Upper lobe of right lung (tissue), 1 donor: ENCODE results near the gene SLC39A2. TPM values are rescaled to one million over a fixed set of nuclear protein-coding genes. Genes with fewer than 3 reads are reported as not detected.

Experiments
- ATAC-seq: fragments of 200-7000 bp; cut with Tn5 transposase; one replicate; pipeline ENCODE4 v1.9.1; 2020; ENCODE audit warnings: mild to moderate bottlenecking, moderate library complexity
- DNase-seq: peaks from one replicate; pipeline ENCODE4 v3.0.0-alpha.2; 2020
- H3K27ac ChIP-seq: fragments of 200-600 bp; one replicate; pipeline ENCODE4 v1.8.0; 2022
- H3K27me3 ChIP-seq: fragments of 200-600 bp; one replicate; pipeline ENCODE4 v1.8.0; 2022; ENCODE audit warnings: mild to moderate bottlenecking
- H3K36me3 ChIP-seq: fragments of 200-600 bp; one replicate; pipeline ENCODE4 v1.8.0; 2022
- H3K4me1 ChIP-seq: fragments of 200-600 bp; one replicate; pipeline ENCODE4 v1.8.0; 2022
- H3K4me3 ChIP-seq: fragments of 200-600 bp; one replicate; pipeline ENCODE4 v1.8.0; 2022; ENCODE audit warnings: mild to moderate bottlenecking
- H3K9me3 ChIP-seq: fragments of 200-600 bp; one replicate; pipeline ENCODE4 v1.8.0; 2022
- intact Hi-C: fragments of 100-400 bp; cut with DNase I; formaldehyde crosslinking; loops from one replicate; pipeline ENCODE4 v1.11.0; 2022
- total RNA-seq: library from RNA; stranded (reverse); fragmentation: NEBNext Ultra II Directional; extraction: Animal tissue kit (Norgen Biotek cat#: 25700); gene quantifications from one replicate; pipeline ENCODE4 v1.2.1, GENCODE V29; 2021
- TF ChIP-seq, protein P1 (sequence below): fragments of 200-600 bp; IDR thresholded peaks from one replicate; pipeline ENCODE4 v1.8.0; 2022; ENCODE audit warnings: antibody characterized with exemption
- donor health status: DM: no; HTN: yes; CAD: no; lungs with severe emphysema.

SLC39A2 gene
- total RNA-seq, 1 donor from 2014 or later = not detected

DNA sequence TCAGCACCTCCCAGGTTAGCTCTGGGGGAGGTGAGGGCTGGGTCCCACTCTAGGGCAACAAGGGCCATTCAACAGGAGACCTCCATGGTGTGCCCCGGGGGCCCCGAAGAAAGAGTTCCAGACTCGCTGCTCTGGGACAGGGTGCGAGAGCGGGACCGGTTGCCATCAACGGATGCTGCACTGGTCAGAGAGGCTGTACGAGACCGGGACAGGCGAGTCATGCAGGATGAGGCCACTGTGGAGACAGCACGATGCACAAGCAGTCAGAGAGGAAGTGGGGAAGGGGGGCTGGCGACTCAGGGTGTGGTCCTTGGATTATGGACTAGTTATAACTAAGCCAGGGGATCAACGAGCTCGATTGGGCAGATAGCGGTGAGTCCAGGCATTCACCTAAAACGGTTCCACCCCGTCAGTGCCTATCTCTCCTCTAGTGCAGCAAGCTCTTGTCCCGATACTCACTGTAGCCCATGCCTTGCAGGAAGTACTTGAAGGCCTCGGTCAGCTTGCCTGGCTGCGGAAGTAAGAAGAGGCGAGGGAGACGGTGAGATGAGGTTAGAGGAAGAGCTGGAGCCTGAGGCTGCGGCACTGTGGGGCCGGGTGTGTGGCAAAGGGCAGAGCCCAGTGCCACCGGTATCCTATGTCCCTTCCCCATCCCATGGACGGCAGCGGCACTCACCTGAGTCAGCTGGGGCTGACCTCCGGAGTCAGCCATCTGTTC lies 18.6 kb downstream of the SLC39A2 start:
- Histone ChIP-seq H3K9me3 (no peaks in the 10 kb centered on the region), H3K27me3 (no peaks in the 10 kb centered on the region), H3K4me1 (peaks cover 7% of the 10 kb centered on the region), H3K36me3 (peaks cover 50% of the 10 kb centered on the region), H3K27ac (no peak overlapping the region), H3K4me3 (no peak overlapping the region)
- ATAC-seq (peak; percentile 10), DNase-seq (no peak)
- TF ChIP-seq, protein P1, sequence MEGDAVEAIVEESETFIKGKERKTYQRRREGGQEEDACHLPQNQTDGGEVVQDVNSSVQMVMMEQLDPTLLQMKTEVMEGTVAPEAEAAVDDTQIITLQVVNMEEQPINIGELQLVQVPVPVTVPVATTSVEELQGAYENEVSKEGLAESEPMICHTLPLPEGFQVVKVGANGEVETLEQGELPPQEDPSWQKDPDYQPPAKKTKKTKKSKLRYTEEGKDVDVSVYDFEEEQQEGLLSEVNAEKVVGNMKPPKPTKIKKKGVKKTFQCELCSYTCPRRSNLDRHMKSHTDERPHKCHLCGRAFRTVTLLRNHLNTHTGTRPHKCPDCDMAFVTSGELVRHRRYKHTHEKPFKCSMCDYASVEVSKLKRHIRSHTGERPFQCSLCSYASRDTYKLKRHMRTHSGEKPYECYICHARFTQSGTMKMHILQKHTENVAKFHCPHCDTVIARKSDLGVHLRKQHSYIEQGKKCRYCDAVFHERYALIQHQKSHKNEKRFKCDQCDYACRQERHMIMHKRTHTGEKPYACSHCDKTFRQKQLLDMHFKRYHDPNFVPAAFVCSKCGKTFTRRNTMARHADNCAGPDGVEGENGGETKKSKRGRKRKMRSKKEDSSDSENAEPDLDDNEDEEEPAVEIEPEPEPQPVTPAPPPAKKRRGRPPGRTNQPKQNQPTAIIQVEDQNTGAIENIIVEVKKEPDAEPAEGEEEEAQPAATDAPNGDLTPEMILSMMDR = no peak
- intact Hi-C loops = loop anchor here (5.0 kb wide), 1 partner anchor 75 kb away; no protein-coding TSS in a partner anchor

DNA sequence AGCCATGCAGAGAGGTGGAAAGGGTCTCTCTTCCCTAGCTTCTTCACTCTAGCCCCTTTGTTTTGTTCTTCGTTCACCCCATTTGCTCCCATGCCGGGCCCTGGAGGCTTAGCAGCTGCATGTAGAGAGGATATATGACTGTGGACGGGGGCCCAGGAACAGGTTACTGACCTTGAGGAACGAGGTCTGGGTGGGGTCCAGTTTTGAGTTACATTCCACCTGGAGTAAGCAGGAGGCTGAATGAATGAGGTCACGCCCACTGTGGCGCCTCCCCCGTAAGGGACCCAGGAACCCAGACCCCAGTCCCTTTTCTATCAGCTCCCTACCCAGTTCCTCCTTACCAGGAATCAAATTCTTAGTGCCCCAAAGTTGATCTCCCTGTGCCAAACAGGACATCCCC lies 19.2 kb downstream of the SLC39A2 start:
- H3K27ac ChIP-seq = no peak overlapping the region
- H3K4me1 ChIP-seq = peaks cover 7% of the 10 kb centered on the region
- no peak overlapping the region for H3K4me3 ChIP-seq
- DNase-seq = no peak
- ATAC-seq = no peak
- TF ChIP-seq, protein P1 = no peak
- intact Hi-C loops = loop anchor here (5.0 kb wide), 1 partner anchor 74 kb away; no protein-coding TSS in a partner anchor
- H3K36me3 ChIP-seq = peaks cover 50% of the 10 kb centered on the region
- H3K27me3 ChIP-seq = no peaks in the 10 kb centered on the region
- H3K9me3 ChIP-seq = no peaks in the 10 kb centered on the region

DNA sequence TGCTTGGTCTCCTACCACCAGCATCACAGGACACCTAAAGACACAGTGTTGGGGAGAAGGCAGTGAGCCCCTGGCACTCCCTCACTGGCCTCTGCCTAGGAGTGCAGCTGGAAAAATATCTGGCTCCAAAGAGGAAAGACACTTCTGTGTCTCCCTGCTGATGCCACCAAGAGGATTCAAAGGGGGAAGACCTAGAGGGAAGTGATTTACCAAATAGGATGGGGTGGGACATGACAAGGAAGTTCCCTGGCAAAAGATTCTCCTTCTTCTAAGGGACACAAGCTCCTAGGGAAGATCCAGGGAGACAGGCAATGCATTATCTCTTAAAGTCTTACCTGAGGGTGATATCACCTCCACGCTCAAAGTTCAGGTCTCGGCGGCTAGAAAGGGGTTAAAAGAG lies 19.7 kb downstream of the SLC39A2 start:
- H3K27ac ChIP-seq = no peak overlapping the region
- H3K27me3 ChIP-seq = no peaks in the 10 kb centered on the region
- TF ChIP-seq, protein P1 = no peak
- H3K9me3 ChIP-seq = no peaks in the 10 kb centered on the region
- ATAC-seq = no peak
- H3K36me3 ChIP-seq = peaks cover 50% of the 10 kb centered on the region
- H3K4me3 ChIP-seq = no peak overlapping the region
- DNase-seq = no peak
- intact Hi-C loops = loop anchor here (5.0 kb wide), 1 partner anchor 74 kb away; no protein-coding TSS in a partner anchor
- H3K4me1 ChIP-seq = peaks cover 11% of the 10 kb centered on the region

DNA sequence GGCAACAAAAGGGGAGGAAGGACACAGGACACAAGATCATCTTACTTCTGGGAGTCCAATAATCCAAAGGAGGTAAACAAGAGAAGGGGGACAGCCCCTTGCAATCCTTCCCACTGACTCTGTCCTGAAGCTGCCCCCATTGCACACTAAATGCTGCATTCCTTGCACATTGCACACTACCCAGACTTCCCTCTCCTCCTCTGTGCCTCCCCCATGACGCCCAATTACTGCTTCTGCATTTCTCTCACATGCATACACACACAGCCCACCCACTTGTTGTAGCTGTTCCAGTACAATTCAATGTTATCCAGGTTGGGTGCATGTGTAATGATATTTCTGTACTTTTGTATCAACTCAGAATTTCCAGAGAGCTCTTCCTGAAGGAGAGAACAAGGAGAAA lies 20.3 kb downstream of the SLC39A2 start:
- no peaks in the 10 kb centered on the region for H3K27me3 ChIP-seq
- H3K9me3 ChIP-seq = no peaks in the 10 kb centered on the region
- H3K27ac ChIP-seq = no peak overlapping the region
- TF ChIP-seq, protein P1 = no peak
- ATAC-seq = peak; percentile 27
- H3K4me3 ChIP-seq = no peak overlapping the region
- no peak for DNase-seq
- H3K36me3 ChIP-seq = peaks cover 50% of the 10 kb centered on the region
- intact Hi-C loops = loop anchor here (5.0 kb wide), 1 partner anchor 73 kb away; no protein-coding TSS in a partner anchor
- peaks cover 17% of the 10 kb centered on the region for H3K4me1 ChIP-seq

DNA sequence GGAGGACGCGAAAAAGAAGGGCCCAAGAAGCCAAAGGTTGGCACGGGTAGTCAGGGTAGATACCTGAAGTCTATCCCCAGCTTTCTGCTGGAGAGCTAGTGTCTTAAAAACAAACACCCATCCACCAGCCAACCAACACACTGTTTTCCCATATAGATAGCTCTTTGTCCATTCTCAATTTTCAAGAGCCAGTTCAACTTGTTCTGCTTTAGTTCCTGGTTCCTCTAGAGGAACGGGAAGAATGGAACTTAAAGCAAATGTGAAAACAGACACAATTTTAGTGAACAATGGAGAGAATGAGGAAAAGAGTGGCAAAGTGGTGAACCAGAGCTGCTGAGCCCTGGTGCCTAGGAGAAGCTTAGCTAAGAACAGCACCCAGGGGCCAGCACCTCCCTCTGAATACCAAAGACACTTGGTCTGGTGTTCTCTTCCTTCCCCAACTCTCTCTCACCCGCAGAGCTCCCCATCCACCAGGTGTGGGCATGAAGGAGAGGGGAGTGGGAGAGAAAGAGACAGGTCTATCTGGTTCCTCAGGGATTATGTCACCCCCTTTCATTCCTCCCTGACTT lies 22.0 kb downstream of the SLC39A2 start:
- no peaks in the 10 kb centered on the region for H3K27me3 ChIP-seq
- peaks cover 17% of the 10 kb centered on the region for H3K4me1 ChIP-seq
- ATAC-seq (no peak), DNase-seq (no peak)
- H3K4me3 ChIP-seq = no peak overlapping the region
- intact Hi-C loops = no loop called here
- H3K9me3 ChIP-seq = no peaks in the 10 kb centered on the region
- peaks cover 50% of the 10 kb centered on the region for H3K36me3 ChIP-seq
- TF ChIP-seq, protein P1 = no peak
- H3K27ac ChIP-seq = no peak overlapping the region
